HepG2 (cell line): ENCODE results near the gene CHST3. TPM values are rescaled to one million over a fixed set of nuclear protein-coding genes. Genes with fewer than 3 reads are reported as not detected.
A peak's percentile ranks its signal among the peaks of the same experiment; 100 is the strongest.

Source experiments
- GATA4 ChIP-seq: sonication (generic); IDR thresholded peaks from 2 replicates; pipeline ENCODE4 v1.6.1; 2016; ENCODE audit warnings: antibody characterized with exemption, low read depth, borderline replicate concordance
- HHEX ChIP-seq: IDR thresholded peaks from 2 replicates; pipeline ENCODE4 v1.6.1; 2016; ENCODE audit warnings: control low read depth
- HNRNPL ChIP-seq: fragments of 200-400 bp; formaldehyde crosslinking; IDR thresholded peaks from 2 replicates; pipeline ENCODE4 v1.6.1; 2017; ENCODE audit warnings: mild to moderate bottlenecking, low read depth, low read length
- KDM3A ChIP-seq: IDR thresholded peaks from 2 replicates; pipeline ENCODE4 v1.6.1; 2018; ENCODE audit warnings: low read depth, missing compliant biosample characterization
- KDM4B ChIP-seq: sonication (generic); formaldehyde crosslinking; IDR thresholded peaks from 2 replicates; pipeline ENCODE4 v1.4.0; 2020; ENCODE audit warnings: missing genetic modification reagents
- MIER3 ChIP-seq: IDR thresholded peaks from 2 replicates; pipeline ENCODE4 v1.6.1; 2016; ENCODE audit warnings: missing compliant biosample characterization, borderline replicate concordance
- MTA1 ChIP-seq: sonication (generic); formaldehyde crosslinking; IDR thresholded peaks from 2 replicates; pipeline ENCODE4 v1.4.0; 2020; ENCODE audit warnings: missing genetic modification reagents, mild to moderate bottlenecking, borderline replicate concordance
- NCOR1 ChIP-seq: fragments of 200-600 bp; sonication (generic); IDR thresholded peaks from 2 replicates; pipeline ENCODE4 v1.7.0; 2017; ENCODE audit warnings: antibody characterized with exemption, low read length, borderline replicate concordance
- POLR2AphosphoS2 ChIP-seq: IDR thresholded peaks from 2 replicates; pipeline ENCODE4 v1.6.1; 2011; ENCODE audit warnings: low read depth, low read length, improper control_type of control experiment
- SALL1 ChIP-seq: sonication (generic); formaldehyde crosslinking; IDR thresholded peaks from 2 replicates; pipeline ENCODE4 v1.8.0; 2022; ENCODE audit warnings: mild to moderate bottlenecking, missing genetic modification reagents
- YY1 ChIP-seq: IDR thresholded peaks from 2 replicates; pipeline ENCODE4 v1.6.1; 2011; ENCODE audit warnings: low read length, low read depth, moderate library complexity, mild to moderate bottlenecking; ENCODE audit not compliant: insufficient read depth, insufficient replicate concordance
- ZFP37 ChIP-seq: sonication (generic); formaldehyde crosslinking; IDR thresholded peaks from 2 replicates; pipeline ENCODE4 v1.4.0; 2020; ENCODE audit warnings: missing genetic modification reagents, borderline replicate concordance
- ZFX ChIP-seq: sonication (generic); formaldehyde crosslinking; IDR thresholded peaks from 2 replicates; pipeline ENCODE4 v1.4.0; 2020; ENCODE audit warnings: mild to moderate bottlenecking, low read depth, missing genetic modification reagents, moderate library complexity
- ZNF333 ChIP-seq: sonication (generic); formaldehyde crosslinking; IDR thresholded peaks from 2 replicates; pipeline ENCODE4 v1.4.0; 2020; ENCODE audit warnings: mild to moderate bottlenecking, missing genetic modification reagents, borderline replicate concordance
- ZNF713 ChIP-seq: sonication (generic); formaldehyde crosslinking; IDR thresholded peaks from 2 replicates; pipeline ENCODE4 v1.4.0; 2020; ENCODE audit warnings: mild to moderate bottlenecking, missing genetic modification reagents
- ZNF788 ChIP-seq: sonication (generic); formaldehyde crosslinking; IDR thresholded peaks from 2 replicates; pipeline ENCODE4 v1.5.0; 2020; ENCODE audit warnings: mild to moderate bottlenecking, missing genetic modification reagents, borderline replicate concordance
- polyA plus RNA-seq, 8 experiments: library from polyadenylated mRNA; depleted of rRNA in 3 of 8; stranded (reverse) in 7 of 8; unstranded in 1 of 8; fragments of >200 nt; fragmentation: Illumina TruSeq in 4 of 8; extraction: Trizol in 4 of 8; gene quantifications; 2 replicates each; pipeline versions ENCODE4 v1.2.1 to v1.2.3, GENCODE V29; 2011 to 2016; ENCODE audit warnings: low read depth in 4 of 8, missing spikeins in 1 of 8, mixed read lengths in 1 of 8; ENCODE audit not compliant: insufficient read depth in 1 of 8
- total RNA-seq, 5 experiments: library from RNA; depleted of rRNA; stranded (reverse); fragments of >200 nt; fragmentation: Illumina TruSeq; extraction: Trizol; gene quantifications; 2 replicates each; pipeline ENCODE4 v1.2.3, GENCODE V29; 2016; ENCODE audit warnings: low read depth in 1 of 5
- TF ChIP-seq, protein P1 (sequence below): IDR thresholded peaks from 2 replicates; pipeline ENCODE4 v1.6.1; 2018; ENCODE audit warnings: missing genetic modification reagents, mild to moderate bottlenecking, missing compliant biosample characterization
- TF ChIP-seq, protein P2 (sequence below): sonication (generic); formaldehyde crosslinking; IDR thresholded peaks from 2 replicates; pipeline ENCODE4 v1.5.1; 2020; ENCODE audit warnings: mild to moderate bottlenecking, missing genetic modification reagents, moderate library complexity
- TF ChIP-seq, protein P3 (sequence below): sonication (generic); IDR thresholded peaks from 2 replicates; pipeline ENCODE4 v1.6.1; 2016; ENCODE audit warnings: low read depth, borderline replicate concordance
- TF ChIP-seq, protein P4 (sequence below): sonication (generic); formaldehyde crosslinking; IDR thresholded peaks from 2 replicates; pipeline ENCODE4 v1.8.1; 2022; ENCODE audit warnings: low read depth, mild to moderate bottlenecking, missing genetic modification reagents

The CHST3 gene
- total and polyA plus RNA-seq, 2 of the 13 experiments (the other 11 are each of a cell fraction or from before 2014, with no cell fraction given) = 7.2 to 18.7 TPM

DNA sequence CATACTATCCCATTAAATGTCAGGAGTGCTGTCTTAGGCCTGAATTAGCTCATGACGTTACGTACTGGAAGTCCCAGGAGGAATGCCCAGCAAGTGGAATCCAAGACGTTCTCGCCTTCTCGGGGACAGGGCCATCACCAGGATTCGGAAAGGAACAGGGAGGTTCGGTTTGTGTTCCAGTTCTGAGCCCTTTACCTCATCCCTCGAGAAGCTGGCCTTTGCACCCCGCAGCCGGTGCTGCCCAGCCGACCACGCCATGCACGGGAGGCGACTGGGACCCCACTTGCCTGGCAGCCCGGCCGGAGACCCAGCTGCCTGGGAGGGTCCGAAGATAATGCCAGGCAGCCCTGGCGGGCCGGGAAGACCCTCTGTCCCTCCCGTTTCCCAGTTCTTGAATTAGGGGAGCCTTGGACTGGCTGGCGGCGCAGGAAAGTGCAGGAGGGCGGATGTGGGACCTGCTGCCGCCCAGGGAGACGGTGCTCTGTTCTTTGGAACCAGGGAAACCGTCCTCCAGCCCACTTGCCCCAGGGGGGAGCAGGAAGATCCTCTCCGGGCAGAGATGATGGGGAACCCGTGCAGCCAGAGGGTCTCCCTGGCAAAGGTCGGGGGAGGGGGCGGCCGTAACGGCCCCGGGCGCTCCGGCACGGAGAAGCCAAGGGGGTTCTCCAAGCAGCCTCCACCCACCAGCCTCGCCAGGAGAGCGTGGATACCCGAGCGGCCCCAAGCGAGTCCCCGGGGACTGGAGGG, 671 bp upstream of the CHST3 start (continued):
- TF ChIP-seq, protein P1, sequence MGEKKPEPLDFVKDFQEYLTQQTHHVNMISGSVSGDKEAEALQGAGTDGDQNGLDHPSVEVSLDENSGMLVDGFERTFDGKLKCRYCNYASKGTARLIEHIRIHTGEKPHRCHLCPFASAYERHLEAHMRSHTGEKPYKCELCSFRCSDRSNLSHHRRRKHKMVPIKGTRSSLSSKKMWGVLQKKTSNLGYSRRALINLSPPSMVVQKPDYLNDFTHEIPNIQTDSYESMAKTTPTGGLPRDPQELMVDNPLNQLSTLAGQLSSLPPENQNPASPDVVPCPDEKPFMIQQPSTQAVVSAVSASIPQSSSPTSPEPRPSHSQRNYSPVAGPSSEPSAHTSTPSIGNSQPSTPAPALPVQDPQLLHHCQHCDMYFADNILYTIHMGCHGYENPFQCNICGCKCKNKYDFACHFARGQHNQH = peak; percentile 18; the same call in 1 of the 2 replicates
- 0 out of 2 replicates have a peak, but pooled peaks have one; percentile 22 for TF ChIP-seq GATA4
- TF ChIP-seq, protein P2, sequence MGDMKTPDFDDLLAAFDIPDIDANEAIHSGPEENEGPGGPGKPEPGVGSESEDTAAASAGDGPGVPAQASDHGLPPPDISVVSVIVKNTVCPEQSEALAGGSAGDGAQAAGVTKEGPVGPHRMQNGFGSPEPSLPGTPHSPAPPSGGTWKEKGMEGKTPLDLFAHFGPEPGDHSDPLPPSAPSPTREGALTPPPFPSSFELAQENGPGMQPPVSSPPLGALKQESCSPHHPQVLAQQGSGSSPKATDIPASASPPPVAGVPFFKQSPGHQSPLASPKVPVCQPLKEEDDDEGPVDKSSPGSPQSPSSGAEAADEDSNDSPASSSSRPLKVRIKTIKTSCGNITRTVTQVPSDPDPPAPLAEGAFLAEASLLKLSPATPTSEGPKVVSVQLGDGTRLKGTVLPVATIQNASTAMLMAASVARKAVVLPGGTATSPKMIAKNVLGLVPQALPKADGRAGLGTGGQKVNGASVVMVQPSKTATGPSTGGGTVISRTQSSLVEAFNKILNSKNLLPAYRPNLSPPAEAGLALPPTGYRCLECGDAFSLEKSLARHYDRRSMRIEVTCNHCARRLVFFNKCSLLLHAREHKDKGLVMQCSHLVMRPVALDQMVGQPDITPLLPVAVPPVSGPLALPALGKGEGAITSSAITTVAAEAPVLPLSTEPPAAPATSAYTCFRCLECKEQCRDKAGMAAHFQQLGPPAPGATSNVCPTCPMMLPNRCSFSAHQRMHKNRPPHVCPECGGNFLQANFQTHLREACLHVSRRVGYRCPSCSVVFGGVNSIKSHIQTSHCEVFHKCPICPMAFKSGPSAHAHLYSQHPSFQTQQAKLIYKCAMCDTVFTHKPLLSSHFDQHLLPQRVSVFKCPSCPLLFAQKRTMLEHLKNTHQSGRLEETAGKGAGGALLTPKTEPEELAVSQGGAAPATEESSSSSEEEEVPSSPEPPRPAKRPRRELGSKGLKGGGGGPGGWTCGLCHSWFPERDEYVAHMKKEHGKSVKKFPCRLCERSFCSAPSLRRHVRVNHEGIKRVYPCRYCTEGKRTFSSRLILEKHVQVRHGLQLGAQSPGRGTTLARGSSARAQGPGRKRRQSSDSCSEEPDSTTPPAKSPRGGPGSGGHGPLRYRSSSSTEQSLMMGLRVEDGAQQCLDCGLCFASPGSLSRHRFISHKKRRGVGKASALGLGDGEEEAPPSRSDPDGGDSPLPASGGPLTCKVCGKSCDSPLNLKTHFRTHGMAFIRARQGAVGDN = peak; percentile 77
- TF ChIP-seq KDM4B = 0 out of 2 replicates have a peak, but pooled peaks have one; percentile 15
- no peak for TF ChIP-seq ZFP37 (CRISPR knock-in tag)
- TF ChIP-seq, protein P3, sequence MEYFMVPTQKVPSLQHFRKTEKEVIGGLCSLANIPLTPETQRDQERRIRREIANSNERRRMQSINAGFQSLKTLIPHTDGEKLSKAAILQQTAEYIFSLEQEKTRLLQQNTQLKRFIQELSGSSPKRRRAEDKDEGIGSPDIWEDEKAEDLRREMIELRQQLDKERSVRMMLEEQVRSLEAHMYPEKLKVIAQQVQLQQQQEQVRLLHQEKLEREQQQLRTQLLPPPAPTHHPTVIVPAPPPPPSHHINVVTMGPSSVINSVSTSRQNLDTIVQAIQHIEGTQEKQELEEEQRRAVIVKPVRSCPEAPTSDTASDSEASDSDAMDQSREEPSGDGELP = no peak
- TF ChIP-seq, protein P4, sequence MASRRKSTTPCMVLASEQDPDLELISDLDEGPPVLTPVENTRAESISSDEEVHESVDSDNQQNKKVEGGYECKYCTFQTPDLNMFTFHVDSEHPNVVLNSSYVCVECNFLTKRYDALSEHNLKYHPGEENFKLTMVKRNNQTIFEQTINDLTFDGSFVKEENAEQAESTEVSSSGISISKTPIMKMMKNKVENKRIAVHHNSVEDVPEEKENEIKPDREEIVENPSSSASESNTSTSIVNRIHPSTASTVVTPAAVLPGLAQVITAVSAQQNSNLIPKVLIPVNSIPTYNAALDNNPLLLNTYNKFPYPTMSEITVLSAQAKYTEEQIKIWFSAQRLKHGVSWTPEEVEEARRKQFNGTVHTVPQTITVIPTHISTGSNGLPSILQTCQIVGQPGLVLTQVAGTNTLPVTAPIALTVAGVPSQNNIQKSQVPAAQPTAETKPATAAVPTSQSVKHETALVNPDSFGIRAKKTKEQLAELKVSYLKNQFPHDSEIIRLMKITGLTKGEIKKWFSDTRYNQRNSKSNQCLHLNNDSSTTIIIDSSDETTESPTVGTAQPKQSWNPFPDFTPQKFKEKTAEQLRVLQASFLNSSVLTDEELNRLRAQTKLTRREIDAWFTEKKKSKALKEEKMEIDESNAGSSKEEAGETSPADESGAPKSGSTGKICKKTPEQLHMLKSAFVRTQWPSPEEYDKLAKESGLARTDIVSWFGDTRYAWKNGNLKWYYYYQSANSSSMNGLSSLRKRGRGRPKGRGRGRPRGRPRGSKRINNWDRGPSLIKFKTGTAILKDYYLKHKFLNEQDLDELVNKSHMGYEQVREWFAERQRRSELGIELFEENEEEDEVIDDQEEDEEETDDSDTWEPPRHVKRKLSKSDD (CRISPR knock-in tag) = no peak
- TF ChIP-seq ZFX = peak; percentile 1; the same call in 1 of the 2 replicates
- TF ChIP-seq ZNF333 (CRISPR knock-in tag) = peak; percentile 5; the same call in 1 of the 2 replicates
- peak; percentile 24; the same call in 1 of the 2 replicates for TF ChIP-seq KDM3A (CRISPR knock-in tag)
- 0 out of 2 replicates have a peak, but pooled peaks have one; percentile 72 for TF ChIP-seq ZNF788 (CRISPR knock-in tag)
- TF ChIP-seq HHEX (CRISPR knock-in tag) = no peak
- TF ChIP-seq ZNF713 (CRISPR knock-in tag) = no peak
- no peak for TF ChIP-seq YY1
- 0 out of 2 replicates have a peak, but pooled peaks have one; percentile 39 for TF ChIP-seq HNRNPL
- TF ChIP-seq NCOR1 = no peak
- TF ChIP-seq POLR2AphosphoS2 = no peak
- TF ChIP-seq SALL1 (CRISPR knock-in tag) = peak; percentile 52
- 0 out of 2 replicates have a peak, but pooled peaks have one; percentile 8 for TF ChIP-seq MTA1 (CRISPR knock-in tag)
- 0 out of 2 replicates have a peak, but pooled peaks have one; percentile 11 for TF ChIP-seq MIER3 (CRISPR knock-in tag)
